HG02678 (cell line): ENCODE data around the gene IP6K3.

ENCODE experiments used
- ATAC-seq: cut with Tn5 transposase; IDR thresholded peaks from one replicate; pipeline ENCODE4 v1.9.1; 2021; ENCODE audit warnings: mild to moderate bottlenecking, moderate library complexity; ENCODE audit not compliant: unreplicated experiment

Gene IP6K3

DNA sequence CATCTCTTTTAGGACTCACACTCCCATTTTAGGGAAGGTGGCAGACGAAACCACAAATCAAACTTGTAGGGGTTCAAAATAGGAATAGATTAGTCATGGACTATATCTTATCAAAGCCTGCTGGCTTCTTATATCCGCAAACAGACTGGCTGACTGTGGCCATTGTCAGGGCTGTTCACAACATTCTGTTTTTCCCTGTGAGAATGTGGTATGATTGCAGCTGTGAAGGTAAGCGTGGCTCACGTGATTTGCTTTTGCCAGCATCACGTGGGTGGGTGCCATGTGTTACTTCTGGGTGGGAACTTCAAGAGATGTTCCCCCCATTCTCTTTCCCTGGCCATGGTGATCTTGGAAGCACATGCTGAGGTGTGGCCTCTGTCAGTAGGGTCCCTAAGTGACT, 5.9 kb downstream of the IP6K3 start:
- no peak for ATAC-seq

DNA sequence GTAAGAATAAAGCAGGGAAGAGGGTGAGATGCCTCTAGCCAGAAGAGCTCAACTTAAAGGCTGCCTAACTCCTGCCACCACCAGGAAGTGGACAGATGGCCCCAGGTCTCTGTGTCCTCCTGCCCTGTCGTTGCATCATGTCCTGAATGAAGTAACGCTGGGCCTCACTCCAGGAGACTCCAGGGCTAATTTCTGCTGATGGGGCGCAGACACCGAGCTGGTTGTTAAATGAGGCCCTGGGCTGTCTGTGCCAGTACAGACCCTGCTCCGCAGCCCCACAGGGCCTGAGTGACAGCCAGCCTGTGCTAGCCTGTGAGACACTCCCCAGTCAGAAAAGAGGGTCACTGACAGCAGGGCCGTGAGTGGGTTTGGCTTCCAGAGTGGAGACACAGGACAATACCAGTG, 6.5 kb downstream of the IP6K3 start:
- no peak for ATAC-seq

DNA sequence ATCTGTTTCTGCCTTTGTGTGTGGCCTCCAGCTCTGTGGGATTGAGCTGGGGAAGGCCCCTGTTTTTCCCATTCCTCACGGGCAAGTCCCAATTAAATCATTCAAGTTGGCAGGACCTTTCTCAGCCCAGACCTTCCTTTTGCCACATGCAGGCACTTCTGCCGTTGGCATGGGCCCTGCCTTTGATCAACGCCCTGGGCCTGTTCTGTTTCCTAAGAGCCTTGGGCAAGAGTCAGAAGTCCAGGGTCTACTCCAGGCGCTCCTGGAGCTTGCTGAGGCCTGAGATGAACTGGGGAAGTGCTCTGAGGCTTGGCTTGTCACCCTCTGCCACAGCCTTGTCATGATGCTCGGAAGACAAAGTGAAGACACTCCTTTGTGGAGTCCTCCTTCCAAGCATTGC, 7.1 kb downstream of the IP6K3 start:
- no peak for ATAC-seq

DNA sequence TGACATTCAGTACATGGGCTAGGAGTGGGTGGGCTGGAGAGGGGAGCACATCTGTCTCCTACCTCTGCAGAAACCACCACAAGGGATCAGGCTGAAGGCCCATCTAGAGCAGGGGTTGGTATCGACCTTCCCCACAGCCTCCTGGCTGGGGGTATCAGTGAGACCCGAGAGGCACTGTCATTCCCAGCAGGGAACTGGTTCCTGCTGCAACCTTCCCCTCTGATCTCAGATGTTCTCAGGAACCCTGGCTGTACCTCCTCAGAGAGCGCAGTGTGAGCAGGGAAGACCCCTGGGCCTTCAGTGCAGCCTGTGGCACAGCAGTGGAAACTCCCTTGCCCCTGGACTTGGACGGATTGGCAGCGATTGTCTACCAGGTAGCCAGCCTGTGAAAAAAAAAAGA, 7.8 kb downstream of the IP6K3 start:
- no peak for ATAC-seq

DNA sequence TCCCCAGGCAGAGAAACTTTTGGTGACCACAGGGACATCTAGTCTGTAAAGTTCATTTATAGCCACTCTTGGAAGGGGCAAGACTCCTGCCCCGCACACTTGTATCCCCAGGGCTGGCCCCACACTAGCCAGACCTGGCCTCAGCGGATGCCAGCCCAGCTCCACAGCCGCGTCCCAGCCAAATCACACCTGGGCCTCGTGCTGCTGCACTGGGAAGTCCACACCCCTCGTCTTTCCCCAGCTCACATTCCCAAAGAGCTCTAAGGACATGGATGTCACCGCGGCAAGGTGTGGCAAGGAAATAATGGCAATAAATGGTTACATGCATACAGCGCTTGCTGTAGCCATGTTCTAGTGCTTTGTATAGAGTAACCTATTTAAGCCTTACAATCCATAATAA, 8.6 kb downstream of the IP6K3 start:
- no peak for ATAC-seq

DNA sequence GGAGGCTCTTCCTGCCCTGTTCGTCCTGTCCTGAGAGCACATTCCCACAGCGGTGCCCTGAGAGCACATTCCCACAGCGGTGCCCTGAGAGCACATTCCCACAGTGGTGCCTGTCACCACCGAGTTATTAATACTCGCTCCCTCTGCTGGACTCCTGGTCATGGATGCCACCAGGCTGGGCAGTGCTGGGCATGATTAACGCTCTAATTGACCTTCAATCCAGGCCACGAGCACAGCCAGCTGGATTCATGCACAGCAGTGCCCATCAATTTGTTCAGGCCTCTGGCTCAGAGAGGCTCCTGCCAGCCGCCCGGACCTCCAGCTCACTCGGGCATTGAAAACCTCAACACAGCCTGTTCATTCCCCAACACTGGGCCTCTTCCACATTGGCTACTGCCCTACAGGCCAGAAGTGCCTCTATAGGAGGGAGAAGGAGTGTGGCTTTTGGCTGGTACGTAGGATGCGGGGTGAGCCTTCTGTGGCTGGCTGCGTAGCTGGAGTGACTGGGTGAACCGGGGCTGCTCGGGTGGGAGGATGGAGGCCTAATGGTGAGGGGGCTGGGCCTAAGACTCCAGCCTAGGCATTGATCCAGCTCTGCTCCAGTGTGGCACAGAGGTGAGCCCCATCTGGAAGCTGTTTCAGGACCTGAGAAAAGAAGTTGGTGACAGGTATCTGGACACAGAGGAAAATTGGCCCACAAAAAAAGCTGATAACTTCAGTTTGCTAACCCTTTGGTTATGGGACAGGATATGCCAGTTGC, 9.3 kb downstream of the IP6K3 start:
- no peak for ATAC-seq

DNA sequence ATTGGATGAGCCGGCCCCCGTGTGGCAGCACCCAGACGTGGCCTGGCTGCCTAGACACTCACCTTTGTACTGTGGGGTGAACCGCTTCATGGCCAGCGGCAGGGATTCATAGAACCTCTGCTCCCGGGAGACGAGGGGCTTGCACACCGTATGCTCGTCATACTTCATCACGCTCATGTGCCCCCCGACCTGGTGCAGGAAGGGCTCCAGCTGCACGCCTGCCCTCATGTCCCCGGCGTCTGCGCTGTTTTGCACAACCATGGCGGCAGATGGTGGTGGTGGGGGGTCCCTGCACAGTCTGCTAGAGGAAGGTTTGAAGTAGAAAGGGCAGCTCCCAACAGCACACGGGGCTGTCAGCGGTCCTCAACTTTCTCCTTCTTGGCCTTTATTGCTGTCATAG, 11.5 kb downstream of the IP6K3 start:
- no peak for ATAC-seq

DNA sequence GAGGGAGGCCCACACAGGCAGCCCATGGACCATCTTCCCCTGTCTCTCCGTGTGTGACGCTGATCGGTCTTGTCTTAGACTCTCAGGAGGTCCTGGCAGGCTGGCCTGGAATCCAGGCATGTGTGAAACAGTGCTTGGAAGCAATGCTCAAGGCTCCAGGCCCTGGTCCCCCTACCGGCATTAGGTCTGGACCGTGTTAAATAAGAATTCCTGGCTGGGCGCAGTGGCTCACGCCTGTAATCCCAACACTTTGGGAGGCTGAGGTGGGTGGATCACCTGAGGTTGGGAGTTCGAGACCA, 13.0 kb downstream of the IP6K3 start:
- no peak for ATAC-seq

DNA sequence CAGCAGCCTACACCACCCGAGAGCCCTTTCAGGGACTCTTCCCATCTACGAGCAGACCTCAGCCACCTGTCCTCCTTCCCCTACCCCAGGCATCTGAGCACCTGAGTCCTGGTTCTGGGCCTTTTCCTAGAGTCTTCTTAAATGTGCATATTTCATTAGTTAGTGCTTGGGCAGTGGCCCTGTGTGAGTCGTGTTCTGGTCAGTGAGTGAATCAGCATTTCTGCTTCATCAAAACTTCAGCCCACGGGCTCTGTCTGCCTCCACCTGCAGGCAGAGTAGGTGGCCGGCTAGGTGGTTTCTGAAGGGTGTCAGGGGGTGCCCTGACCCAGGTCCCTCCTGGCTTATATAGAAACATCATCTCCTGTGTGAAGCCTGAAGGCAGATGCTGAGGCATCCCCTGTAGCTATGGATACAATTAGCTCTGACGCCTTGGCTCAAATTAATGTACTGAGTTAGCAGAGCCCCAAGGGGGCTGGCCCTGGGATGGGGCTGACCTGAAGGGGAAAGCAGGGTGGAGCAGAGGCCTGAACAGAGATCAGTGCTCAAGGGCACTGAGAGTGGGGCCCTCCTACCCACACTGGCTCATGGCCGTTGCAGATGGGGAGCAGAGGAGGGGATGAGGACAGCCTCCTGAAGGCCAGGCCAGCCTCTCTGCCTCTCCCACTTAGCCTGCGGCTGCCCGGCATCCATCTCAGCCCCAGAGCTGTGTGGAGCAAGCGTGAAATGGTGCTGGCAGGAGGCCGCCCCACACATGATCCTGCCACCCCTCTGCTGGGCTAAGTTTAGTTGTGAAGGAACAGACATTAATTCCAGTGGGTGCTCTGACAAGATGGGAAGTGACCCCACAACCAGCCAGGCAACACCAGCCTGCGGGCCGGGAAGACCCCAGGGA, 13.6 kb downstream of the IP6K3 start:
- ATAC-seq: no peak

DNA sequence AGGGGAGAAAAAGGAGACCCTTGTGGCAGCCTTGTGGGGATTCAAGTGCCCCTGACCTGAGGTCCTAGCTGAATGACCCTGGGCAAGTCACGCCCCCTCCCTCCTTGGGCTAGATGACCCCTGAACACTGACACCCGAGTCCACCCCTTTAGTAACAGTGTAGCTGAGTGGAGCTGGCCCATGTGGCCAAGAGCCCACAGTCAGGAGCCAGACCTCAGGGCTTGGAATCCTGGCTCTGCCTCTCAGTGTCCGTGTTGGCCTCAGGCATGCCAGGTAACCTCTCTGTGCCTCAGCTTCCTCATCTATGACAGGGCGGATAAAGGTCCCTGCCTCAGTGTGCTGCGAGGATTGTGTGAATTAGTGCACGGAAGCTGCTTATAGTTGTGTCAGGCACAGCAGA, 14.3 kb downstream of the IP6K3 start:
- no peak for ATAC-seq

DNA sequence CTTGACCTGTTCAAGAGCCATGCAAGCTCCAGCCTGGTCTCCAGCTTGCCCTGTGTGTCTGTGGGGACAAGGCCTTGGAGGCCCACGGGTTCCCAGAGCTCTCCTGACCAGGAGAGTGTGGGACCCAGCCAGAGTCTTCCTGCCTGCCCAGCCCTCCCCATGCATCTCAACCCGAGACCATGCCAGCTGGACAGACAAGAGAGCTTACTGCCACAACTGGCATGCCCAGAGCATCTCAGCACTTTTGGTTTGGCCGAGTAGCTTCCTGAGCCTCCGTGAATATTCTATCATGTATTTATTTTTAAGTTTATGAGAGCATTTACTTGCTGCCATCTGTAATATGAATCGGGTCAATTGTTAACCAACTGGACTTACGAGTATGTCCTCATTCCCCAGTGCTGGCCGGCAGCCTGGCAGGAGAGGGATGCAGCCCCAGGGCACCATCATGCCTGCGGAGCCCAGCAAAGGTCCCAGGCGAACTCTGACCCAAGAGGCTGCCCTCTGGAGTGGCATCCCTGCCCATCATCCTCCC, 14.9 kb downstream of the IP6K3 start:
- ATAC-seq: no peak

DNA sequence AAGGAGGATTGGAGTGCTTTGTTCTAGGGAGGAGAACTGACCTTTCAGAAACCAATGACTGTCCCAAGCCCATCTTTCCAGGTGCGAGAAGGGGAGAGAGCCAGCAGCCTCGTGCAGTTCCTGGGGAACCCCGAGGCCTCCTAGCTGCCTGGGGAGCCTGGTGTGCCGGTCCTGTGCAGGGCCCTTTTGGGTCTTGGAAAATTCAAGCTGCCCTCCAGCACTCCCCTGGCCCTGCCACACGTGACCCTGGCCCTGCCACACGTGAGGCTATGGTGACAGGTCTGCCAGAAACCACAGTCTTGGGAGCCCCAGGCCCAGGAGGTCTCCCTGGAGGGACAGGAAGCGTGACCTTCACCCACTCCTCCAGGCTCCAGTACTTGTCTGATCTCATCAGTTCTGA, 15.7 kb downstream of the IP6K3 start:
- no peak for ATAC-seq

DNA sequence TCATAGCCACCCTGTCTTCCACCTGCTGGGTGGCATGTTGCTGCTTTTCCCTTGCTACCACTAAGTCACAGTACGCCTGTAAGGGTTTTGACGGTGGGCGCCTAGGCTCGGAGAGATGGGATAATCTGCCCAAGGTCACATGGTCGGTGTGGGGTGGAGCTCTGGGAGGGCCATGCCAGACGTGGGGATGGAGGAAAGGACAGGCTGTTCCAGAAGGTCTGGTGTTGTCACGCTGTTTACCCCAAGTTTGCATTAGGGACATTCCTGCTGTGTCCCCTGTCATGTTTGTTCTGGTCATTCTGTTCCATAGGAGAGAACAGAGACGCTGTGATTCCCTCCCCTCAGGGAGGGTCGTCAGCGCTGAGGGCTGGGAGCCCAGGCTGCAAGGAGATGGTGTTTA, 16.1 kb downstream of the IP6K3 start:
- no peak for ATAC-seq

DNA sequence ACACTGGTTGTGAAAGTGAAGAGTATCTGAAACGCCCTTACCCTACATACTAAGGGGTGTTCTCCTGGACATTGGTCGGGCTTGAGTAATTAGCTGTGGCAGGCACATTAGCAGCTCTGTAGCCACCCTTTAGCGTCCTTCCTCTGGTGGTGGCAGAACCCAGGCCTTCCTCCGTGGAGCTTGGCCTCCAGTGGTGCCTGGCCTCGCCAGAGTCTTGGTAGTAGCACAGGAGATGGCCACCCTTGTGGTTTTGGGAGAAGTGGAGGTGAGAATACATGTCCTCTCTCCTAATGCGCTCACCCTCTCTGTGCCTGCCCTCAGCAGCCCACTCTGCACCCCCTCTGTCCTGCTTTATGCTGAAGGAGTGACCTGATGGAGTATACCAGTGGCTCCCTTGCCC, 17.6 kb downstream of the IP6K3 start:
- ATAC-seq: no peak

DNA sequence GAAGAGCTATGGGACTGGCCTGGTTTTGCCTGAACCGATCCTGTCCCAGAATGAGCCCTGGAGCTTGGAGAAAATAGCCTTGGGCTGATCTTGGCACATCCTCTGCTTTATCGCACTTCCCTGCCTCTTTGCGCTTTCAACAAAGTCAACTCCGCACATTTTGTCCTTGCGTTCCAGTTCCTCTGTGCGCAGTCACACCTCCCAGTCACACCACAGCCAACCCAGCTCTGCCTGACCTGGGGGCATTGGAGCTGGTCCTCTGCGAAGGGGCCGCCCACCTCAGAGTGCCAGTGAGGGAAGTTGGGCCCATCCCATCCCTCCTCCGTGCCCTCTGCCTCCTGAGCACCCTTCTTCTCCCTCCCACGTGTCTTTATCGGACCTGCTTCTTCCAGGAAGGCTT, 18.3 kb downstream of the IP6K3 start:
- no peak for ATAC-seq

DNA sequence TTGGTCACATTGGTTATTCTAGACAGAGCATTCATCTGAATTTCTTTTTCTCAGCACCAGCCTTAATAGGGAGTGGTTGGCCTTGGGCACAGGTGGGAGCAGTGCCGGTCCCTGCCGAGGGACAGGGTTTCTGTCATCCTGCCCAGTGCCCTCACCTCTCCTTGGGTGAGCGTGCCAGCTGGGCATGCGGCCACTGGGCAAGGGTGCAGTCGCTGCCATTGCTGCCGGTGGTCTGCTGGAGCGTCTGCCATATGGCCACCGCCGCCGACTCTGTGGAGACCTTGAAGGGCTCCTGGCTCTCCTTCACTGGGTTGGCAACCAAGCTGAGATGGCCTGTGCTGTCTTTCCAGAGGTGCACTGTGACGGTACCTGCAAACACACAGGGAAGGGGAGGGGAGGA, 18.8 kb downstream of the IP6K3 start:
- ATAC-seq: no peak

DNA sequence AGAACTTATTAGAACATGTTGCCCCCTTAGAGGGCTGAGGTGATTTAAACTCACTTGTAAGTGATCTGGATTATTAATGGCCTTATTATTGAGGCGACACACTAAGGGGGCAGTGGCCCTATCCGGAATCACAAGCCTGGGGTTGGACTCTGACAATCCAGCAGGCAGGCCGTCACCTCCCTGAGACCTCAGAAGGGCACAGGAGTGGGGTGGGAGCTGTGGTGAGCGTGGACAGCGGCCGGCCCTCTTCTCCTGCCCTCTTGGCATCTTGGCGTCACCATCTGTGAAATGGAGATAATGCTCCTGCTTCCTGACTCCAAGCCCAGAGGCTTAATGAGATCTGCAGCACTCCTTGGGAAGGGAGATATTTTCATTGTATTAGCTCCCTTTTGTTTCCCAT, 19.6 kb downstream of the IP6K3 start:
- ATAC-seq: no peak

DNA sequence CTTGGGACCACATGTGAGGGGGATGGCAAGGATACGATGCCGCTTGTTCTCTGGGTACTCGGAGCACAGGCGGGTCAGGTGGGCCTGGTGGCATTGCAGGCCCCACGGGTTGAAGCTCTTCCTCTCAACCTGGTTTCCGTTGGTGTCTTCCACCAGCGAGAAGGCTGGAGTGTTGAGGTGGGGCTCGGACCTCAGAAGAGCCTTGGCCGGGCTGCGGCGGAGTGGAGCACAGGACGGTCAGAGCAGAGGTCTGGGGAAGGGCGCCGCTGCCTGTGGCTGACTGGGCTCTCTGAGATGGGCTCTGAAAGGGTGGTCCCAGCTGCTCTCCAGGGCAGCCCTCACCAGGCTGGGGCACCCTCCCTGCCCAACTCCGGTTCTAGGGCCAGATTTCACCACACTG, 20.0 kb downstream of the IP6K3 start:
- no peak for ATAC-seq

DNA sequence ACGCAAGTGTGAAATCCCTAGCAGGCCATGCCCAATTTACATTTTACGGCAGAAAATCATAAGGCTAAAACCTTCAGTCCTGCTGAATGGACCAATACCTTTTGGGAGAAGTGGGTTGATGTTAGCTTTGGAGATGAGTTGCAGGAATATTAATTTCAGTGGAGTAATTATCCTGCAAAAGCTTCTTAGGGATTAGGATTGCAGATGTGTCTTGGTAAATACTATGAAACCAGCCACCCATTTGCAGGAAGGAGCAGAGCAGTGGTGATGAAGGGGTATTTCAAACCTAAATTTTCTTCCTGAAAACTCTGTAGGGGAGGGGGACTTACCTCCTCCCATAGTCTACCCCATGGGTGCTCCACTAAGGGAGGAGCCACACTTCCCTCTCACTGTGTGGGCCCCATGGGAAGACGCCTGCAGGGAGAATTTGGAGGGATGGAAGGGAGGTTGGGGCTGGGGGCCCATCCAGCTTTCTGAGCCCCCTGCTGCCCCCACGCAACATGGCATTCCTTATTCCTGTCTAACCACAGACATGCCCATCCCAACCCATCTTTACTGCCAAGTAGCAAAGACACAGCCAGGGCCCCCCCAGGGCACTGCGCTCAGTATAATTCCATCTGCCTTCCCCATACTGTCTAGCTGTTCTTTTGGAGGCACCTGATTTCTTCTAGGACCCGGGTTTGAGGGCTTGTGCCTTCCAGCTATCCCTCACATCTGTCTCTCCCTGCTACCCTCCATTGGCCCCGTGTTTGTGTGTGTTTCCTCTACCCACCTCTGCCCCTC, 20.6 kb downstream of the IP6K3 start:
- ATAC-seq: no peak

DNA sequence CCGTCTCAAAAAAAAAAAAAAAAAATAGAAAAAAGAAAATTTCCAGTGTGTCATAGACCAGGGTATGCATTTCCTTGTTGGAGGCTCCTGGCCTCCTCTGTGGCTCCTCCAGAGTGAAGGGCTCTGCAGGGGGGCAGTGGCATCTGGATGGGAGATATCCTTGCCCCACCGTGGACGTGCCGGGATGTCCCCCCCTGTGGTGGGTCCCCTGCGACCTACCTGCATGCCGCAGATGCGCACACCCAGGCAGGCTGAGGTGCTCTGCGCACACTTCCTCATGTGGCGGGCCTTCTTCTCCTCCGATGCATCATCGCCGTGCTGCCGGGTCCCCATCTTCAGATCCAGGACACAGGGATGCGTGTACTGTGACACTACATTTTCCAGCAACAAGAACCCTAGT, 21.5 kb downstream of the IP6K3 start:
- no peak for ATAC-seq
